Medulla oblongata (tissue), 1 donor: Measurements from ENCODE around the gene SEC16A.
"Not testable (repeated sequence)": the region's sequence is repeated elsewhere in the genome, so short reads cannot be mapped to it uniquely, and the experiment has no call there.

Experiments
- DNase-seq: peaks from one replicate; pipeline ENCODE4 v3.0.0-alpha.2; 2015; ENCODE audit errors: extremely low spot score

The SEC16A gene

DNA sequence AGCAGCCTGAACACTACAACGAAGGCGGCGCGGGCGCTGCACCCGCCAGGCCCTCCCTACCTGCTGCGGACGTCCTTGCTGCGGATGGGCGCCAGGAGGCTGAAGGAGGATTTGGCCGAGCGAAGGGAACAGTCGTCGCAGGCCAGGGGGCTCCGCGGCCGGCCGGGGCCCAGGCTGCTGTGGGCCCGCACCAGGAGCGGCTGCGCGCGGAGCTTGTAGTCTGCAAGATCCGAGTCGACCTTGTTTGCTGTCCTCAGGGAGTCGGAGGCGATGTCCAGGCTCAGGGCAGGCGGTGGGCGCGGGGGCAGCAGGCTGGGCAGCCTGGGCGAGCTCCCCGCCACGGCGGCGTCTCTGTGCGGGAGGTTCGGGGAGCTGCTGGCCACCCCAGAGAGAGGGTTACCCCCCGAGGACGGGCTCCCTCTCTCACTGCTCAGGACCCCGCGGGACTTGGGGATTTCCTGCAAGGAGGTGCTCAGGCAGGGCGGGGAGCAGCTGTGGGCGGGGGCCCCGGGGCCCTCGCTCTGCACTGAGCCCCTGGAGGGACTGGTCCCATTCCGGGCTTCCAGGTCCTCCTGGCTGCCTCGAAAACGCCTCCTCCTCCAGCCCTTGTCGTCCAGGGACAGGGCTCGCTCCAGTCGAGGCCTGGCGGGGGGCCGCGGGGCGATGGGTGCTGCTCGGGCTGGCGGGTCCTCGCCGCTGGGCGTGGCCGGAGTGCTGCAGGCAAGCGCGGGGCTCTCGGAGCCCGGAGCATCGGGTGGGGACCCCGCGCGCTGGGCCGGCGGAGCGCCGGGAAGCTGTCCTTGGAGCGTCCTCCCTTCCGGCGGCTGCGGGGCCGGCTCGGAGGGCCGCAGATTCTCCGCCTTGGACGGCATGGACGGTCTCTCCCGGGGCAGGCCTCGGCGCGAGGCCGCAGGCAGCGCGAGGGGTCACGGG, 44.0 kb downstream of the SEC16A start:
- no peak for DNase-seq

GRCh38 chr9:136437839-136438547, 44.8 kb downstream of the SEC16A start:
- no peak for DNase-seq

DNA sequence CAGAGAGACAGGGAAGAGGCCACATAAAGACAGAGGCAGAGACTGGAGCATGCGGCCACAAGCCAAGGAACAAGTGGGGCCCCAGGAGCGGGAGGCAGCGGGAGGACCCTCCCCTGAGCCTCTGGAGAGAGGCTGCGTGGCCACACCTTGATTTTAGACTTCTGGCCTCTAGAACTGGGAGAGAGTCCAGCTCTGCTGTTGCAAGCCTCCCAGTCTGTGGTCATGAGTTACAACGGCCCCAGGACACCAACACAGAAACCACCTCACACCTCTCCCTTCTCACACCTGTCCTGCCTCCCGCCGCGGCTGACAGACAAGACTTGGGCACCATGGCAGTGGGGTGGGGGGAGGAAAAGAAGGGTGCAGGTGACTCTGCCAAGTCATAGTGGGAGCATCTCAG, 45.4 kb downstream of the SEC16A start:
- DNase-seq, result no peak

DNA sequence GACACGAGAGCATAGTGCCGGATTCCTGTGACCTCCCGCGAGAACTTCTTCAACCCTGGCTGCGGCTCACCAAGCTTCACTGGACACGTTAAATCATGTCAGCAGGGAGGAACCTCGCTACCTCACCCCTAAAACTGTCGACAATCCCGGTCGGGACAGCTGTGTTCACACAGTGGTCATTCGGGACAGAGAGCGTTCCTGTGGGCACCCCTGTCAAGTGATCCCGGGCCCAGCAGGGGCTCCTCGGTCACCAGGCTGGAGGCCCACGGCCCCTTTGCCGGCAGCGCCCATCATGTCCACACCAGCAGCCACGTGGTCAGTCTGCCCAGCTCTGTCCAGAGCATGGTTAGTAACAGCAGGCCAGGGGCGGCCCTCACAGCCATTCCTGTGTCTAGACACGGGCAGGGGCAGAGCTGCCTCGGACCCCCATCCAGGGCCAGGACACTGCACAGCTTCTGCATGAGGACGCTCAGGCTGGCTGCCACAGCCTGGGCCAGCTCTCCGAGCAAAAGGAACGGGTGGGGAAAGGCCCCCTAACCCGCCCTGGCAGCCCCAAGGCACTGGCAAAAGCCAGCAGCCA, 46.7 kb downstream of the SEC16A start:
- DNase-seq, result no peak

DNA sequence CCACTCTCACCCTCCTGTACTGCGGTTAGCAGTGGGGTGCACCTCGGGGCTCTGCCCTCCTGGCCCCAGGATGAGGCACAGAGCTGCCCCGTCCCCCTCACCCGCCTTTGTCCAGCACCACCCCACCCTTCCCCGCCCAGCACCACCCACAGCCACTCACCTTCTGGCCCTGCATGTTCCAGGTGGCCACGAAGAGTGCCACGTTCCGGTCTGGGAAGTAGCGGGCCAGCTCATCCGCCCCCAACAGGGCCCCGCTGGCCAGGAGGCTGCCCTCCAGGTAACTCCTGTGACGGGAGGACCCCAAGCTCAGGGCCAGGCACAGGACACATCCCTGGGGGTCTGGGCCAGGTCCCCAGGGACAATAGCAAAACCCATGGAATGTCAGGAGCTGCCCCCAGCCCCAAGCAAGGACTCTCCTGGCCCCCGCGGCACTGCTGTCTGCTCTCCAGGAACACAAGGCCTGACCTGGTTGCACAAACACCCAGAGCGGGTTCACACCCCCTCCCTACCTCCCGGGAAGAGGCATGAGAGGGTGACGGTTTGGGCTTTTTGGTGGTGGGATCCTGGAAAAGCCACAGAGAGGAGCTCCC, 48.2 kb downstream of the SEC16A start:
- no peak for DNase-seq

DNA sequence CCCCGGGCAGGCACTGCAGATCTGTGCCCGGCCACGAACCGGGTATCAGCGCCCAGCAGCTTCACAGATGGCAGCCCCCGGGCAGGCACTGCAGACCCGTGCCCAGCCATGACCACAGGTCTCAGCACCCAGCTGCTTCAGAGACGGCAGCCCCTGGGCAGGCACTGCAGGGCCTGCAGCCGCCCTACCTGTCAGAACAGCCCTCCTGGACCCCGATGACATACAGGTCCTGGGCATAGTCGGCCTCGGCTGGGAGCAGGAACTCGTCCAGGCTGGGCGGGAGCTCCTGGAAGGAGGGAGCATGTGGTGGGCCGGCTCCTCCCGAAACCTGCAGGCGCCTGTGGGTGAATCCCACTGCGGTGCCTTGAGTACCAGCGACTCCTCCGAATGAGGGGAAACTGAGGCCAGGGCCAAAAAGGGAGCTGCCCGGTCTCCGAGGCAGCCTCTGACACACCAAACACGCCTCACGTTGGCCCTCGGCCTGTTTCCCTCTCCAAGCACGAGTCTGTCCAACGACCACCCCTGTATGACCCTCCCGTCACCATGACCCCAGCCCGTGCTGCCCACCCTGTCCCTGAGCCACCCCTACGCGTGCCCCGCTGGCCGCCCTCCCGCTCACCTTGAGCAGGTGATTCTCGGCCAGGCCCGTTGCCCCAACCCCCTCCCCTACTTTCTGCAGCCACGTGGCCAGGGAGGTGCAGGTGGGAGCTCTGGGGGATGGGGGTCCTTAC, 48.8 kb downstream of the SEC16A start:
- DNase-seq, result no peak

DNA sequence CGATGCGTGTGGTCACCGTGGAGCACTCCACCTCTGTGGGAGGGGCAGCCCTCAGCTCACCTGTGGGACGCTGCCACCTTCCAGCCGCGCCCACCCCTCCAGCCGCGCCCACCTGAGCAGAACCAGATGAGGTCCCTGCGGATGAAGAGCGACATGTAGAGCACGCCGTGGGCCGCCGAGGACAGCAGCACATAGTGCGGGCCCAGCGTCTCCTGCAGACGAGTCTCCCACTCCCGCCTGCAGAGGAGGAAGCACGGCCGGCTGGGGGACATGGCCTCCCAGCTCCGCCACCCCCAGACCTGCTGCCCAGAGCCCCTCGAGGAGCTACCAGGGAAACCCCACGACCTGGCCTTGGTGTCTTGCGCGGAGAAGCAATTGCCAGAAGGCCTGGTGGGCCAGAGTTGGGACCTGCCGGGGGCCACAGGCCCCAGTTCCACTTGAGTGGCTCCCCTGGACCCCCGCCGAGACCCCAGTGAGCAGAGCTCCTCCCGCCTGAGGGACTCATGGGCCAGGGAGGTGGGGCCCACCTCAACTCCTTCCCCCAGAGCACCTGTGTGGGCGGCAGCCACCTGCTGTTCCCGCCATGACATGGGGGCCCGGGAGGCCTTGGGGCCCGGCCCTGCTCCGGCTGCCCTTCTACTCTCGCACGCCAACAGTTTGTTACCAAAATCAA, 49.7 kb downstream of the SEC16A start:
- no peak for DNase-seq

DNA sequence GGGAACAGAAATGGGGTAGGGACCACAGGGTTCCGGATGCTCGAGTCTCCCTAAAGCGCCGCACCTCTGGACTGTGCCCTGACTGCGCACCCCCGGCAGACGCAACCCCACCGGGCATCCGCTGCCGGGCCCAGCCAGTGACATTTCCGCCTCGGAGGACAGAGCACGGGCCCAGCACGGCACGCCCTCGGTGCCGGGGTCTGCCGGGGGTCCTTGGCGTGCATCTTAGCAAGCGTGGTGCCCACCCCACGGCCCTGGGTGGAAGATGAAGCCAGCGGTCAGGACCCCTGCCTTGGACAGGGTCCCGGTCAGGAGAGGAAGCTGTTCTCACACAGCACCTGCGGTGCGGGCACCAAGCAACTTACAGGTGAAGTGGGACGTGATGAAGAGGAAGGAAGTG, 50.2 kb downstream of the SEC16A start:
- no peak for DNase-seq

DNA sequence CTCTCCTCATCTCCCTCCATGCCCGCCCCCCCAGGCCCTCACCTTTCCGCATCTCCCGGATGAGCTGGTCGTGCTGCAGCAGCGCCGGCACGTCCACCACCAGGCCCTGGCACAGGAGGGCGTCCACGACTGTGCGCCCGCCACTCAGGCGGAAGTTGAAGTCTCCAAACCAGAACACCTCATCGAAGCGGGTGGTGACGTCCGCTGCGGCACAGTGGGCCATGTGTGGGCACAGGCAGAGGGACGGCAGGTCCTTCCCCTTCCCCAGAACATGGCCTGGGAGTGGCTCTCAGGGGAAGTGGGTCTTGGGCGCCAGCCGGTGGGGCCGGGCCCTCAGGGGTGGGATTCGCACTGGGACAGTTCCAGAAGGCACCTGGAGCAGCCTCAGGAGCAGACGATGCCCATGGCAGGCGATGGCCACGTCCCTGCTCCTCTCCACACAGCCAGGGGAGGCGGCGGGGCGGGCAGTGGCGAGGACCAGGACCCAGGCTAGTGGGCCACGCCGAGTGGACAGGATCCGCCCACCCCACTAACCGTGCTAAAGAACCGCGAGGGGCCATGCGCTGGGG, 51.0 kb downstream of the SEC16A start:
- no peak for DNase-seq

- DNase-seq, result no peak
Observed at GRCh38 chr9:136430588-136431234, 52.1 kb downstream of the SEC16A start.

DNA sequence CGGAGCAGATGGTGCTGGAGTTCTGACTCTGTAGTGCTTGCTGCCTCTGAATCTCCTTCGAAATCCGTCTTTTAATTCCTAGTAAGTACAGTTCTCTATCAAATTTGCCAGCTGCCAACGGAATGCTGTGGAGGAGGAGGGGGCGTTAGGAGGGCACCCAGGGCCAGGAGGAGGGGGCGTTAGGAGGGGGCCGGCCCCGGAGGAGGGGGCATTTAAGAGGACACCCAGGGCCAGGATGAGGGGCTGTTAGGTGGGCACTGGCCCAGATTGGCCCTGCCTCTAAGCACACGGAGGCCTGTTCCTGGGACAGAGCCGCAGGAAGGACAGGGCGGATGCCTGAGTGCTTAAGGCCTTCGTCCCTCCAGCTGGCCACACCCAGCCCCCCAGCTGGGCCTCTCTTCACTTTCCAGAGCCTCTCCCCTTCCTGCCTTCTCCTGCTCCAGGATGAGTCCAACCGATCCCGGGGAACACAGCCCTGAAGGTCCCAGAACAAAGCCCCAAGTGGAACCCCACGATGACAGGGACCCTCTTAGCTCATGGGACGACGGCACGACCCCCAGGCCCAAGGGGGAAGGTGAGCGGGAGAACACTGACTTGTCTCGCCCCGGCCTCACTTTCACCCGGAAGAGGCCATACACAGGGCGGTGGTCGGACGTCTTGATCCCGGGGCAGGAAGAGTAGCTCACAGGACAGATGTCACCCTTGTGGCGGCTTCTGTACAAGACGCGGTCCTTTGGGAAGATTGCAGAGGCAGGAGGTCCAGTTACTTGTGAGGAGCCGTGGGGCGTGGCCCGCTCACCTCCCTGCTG, 53.0 kb downstream of the SEC16A start:
- no peak for DNase-seq

DNA sequence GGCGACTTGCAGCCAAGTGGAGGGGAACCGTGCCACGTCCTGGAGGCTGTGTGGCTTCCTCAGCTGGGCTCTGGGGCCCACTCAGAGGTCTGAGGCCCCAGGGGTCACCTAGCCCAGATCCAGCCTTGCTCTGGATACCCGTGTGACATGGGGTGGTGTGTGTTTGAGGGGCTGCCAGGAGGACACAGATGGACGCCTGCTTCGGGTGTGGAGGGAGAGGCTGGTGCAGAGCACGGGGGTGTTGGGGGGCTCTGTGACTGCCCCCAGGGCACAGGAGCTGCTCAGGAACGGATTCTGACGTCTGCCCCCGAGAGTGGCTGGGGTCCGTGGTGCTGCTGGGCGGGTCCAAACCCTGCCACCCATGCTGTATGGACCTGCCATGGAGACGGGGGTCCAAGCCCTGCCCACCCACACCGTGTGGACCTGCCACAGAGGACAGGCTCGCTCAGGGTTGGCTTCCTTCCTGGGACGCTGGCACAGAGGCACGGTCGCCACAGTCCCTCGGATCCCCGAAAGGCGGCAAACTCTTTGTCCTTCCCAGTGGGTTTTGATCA, 53.7 kb downstream of the SEC16A start:
- no peak for DNase-seq

GRCh38 chr9:136426787-136427186, 56.1 kb downstream of the SEC16A start:
- DNase-seq, result no peak

DNA sequence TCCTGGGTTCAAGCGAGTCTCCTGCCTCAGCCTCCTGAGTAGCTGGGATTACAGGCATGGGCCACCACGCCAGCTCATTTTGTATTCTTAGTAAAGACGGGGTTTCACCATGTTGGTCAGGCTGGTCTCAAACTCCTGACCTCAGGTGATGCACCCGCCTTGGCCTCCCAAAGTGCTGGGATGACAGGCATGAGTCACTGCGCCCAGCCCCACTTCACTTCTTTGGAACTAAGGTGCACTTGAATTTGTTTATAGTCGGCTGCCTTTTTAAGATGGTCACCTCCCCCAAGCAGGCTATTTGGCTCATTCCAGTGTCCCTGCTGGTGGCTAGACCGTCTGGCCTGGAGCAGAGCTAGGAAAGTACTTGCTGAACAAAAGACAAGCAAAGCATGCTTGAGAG, 57.5 kb downstream of the SEC16A start:
- DNase-seq, result not testable (repeated sequence)

GRCh38 chr9:136424750-136425362, 58.0 kb downstream of the SEC16A start:
- no peak for DNase-seq

DNA sequence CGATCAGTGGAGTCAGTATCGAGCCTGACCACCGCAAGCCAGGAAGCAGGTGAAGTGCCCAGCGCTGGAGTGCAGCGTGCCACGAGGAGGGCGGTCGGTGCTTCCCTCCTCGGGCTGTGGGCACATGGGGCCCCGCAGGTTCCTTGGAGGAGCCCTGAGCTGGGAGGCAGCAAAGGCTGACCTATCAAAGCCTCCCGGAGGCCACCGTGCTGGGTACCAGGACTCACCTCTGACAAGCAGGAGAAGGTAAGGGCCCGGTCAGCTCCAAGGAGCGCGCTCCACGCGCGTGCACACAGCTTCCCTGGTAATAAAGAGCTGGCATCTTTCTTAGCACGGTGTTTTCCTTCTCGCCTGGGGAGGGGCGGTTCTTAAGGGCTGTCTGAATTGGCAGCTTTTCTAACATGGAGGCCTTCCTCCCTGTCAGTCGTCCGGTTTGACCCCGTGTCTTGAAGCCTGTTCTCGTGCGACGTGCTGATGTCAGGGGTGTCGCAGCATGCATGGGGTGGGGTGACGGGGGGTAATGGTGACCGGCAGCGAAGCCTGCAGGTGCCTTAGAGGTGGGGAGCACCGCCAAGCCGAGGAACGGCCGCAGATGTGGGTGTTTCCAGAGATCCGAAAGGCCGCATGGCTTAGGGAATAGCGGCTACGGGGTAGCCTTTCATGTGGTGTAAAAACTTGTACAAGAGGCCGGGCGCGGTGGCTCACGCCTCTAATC, 59.3 kb downstream of the SEC16A start:
- no peak for DNase-seq

DNA sequence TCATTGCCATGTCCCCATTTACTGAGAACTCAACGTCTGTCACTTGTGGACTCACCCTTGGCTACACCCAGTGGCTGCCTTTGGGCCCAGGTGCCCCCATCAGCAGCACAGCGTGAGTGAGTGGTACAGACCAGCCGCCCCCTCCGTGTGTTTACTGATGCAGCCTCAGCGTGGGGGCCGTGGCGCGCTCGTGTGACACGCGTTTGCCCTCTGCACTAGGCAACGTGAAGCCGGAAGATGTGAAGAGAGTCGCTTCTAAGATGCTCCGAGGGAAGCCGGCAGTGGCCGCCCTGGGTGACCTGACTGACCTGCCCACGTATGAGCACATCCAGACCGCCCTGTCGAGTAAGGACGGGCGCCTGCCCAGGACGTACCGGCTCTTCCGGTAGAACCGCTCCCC, 60.0 kb downstream of the SEC16A start:
- no peak for DNase-seq

DNA sequence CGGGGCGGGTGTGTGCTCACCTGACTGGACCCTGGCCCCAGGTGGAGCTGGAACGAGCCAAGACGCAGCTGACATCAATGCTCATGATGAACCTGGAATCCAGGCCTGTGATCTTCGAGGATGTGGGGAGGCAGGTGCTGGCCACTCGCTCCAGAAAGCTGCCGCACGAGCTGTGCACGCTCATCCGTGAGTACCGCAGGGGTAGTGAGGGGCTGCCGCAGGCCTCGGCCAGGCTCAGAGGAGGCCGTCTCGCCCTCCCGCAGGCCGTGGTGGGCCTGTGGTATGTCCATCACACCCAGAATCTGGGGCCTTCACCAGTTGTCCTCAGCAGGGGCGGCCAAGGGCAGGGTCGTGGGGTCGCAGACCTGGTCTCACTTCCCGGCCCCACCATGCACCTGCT, 61.0 kb downstream of the SEC16A start:
- no peak for DNase-seq
